Right atrium auricular region (tissue), 2 donors: ENCODE measurements around the gene CDKAL1. TPM values are rescaled to one million over a fixed set of nuclear protein-coding genes. Genes with fewer than 3 reads are reported as not detected.

Experiments used
- DNase-seq: peaks from one replicate; pipeline ENCODE4 v3.0.0-alpha.2; 2019; ENCODE audit warnings: low spot score
- H3K27ac ChIP-seq, 2 donors: fragments of 200-600 bp; sonication (generic); 1 replicate in 1 of 2; 2 replicates in 1 of 2; pipeline ENCODE4 v1.5.1; 2016 to 2019
- H3K27me3 ChIP-seq, 2 donors: fragments of 200-600 bp; sonication (generic); one replicate each; pipeline versions ENCODE4 v1.5.1 to v1.6.0; 2017 to 2019
- H3K36me3 ChIP-seq: fragments of 200-600 bp; sonication (generic); one replicate; pipeline ENCODE4 v1.5.1; 2016
- H3K4me1 ChIP-seq, 2 donors: fragments of 200-600 bp; sonication (generic); one replicate each; pipeline versions ENCODE4 v1.5.1 to v1.6.0; 2017 to 2019
- H3K4me3 ChIP-seq, 2 donors: fragments of 200-600 bp; sonication (generic); 1 replicate in 1 of 2; 2 replicates in 1 of 2; pipeline ENCODE4 v1.5.1; 2017 to 2019; ENCODE audit warnings: mild to moderate bottlenecking in 1 of 2, moderate library complexity in 1 of 2
- H3K9me3 ChIP-seq, 2 donors: fragments of 200-600 bp; sonication (generic); one replicate each; pipeline ENCODE4 v1.5.1; 2019
- CTCF ChIP-seq, 2 donors: fragments of 200-600 bp; sonication (generic); IDR thresholded peaks; one replicate each; pipeline ENCODE4 v1.5.1; 2019; ENCODE audit warnings: antibody characterized with exemption in 2 of 2
- total RNA-seq, 2 donors: library from RNA; depleted of rRNA; stranded (reverse); fragments of >200 nt; gene quantifications; one replicate each; pipeline ENCODE4 v1.1.0, GENCODE V29; 2016

CDKAL1 gene
- total RNA-seq, 2 donors from 2014 or later: 8.8 to 10.5 TPM

GRCh38 chr6:21257125-21257524 is 722.9 kb downstream of the CDKAL1 start:
- H3K4me3 ChIP-seq: no peak overlapping the region
- no peak for TF ChIP-seq CTCF (IDR thresholded peaks at IDR 0.05)
- no peaks in the 10 kb centered on the region for H3K36me3 ChIP-seq
- no peak for DNase-seq
- peaks cover 0 to 4% of the 10 kb centered on the region in 2 donors for H3K9me3 ChIP-seq
- H3K27ac ChIP-seq: no peak overlapping the region
- H3K4me1 ChIP-seq: no peaks in the 10 kb centered on the region
- no peaks in the 10 kb centered on the region for H3K27me3 ChIP-seq

- H3K4me3 ChIP-seq: no peak overlapping the region
Observed at GRCh38 chr6:21258665-21259064, 724.4 kb downstream of the CDKAL1 start.

GRCh38 chr6:21259660-21260059 is 725.4 kb downstream of the CDKAL1 start:
- no peak for DNase-seq
- TF ChIP-seq CTCF (IDR thresholded peaks at IDR 0.05): no peak
- no peaks in the 10 kb centered on the region for H3K4me1 ChIP-seq
- no peak overlapping the region for H3K27ac ChIP-seq
- H3K9me3 ChIP-seq: no peaks in the 10 kb centered on the region
- H3K4me3 ChIP-seq: no peak overlapping the region
- no peaks in the 10 kb centered on the region for H3K36me3 ChIP-seq
- no peaks in the 10 kb centered on the region for H3K27me3 ChIP-seq

More at GRCh38 chr6:21258665-21259064, 724.4 kb downstream of the CDKAL1 start:
- Histone ChIP-seq H3K4me1 (no peaks in the 10 kb centered on the region), H3K27ac (no peak overlapping the region), H3K27me3 (no peaks in the 10 kb centered on the region), H3K9me3 (no peaks in the 10 kb centered on the region), H3K36me3 (no peaks in the 10 kb centered on the region)
- no peak for DNase-seq
- no peak for TF ChIP-seq CTCF (IDR thresholded peaks at IDR 0.05)

GRCh38 chr6:21262504-21262903 is 728.2 kb downstream of the CDKAL1 start:
- no peaks in the 10 kb centered on the region for H3K4me1 ChIP-seq
- no peaks in the 10 kb centered on the region for H3K36me3 ChIP-seq
- TF ChIP-seq CTCF (IDR thresholded peaks at IDR 0.05): no peak
- no peak for DNase-seq
- no peak overlapping the region for H3K4me3 ChIP-seq
- H3K9me3 ChIP-seq: no peaks in the 10 kb centered on the region
- H3K27me3 ChIP-seq: no peaks in the 10 kb centered on the region
- H3K27ac ChIP-seq: no peak overlapping the region

GRCh38 chr6:21263531-21264287 is 729.5 kb downstream of the CDKAL1 start:
- no peak for TF ChIP-seq CTCF (IDR thresholded peaks at IDR 0.05)
- Histone ChIP-seq H3K36me3 (no peaks in the 10 kb centered on the region), H3K4me3 (no peak overlapping the region), H3K27me3 (no peaks in the 10 kb centered on the region), H3K27ac (peak overlapping the region; percentile 29 to 57), H3K4me1 (no peaks in the 10 kb centered on the region), H3K9me3 (no peaks in the 10 kb centered on the region)
- DNase-seq: no peak
